Heart left ventricle (tissue), 13 donors: ENCODE results near the gene MCTP2.

Source experiments
- POLR2A ChIP-seq, 2 donors: fragments of 450-650 bp; IDR thresholded peaks; one replicate each; pipeline ENCODE4 v1.6.1; 2017; ENCODE audit warnings: antibody characterized with exemption in 2 of 2, mild to moderate bottlenecking in 2 of 2, moderate library complexity in 2 of 2
- TF ChIP-seq, protein P1 (sequence below), 12 donors: fragments of 200-600 bp; sonication (generic) in 4 of 12; IDR thresholded peaks; one replicate each; pipeline versions ENCODE4 v1.5.0 to v1.8.0; 2018 to 2022; ENCODE audit warnings: antibody characterized with exemption in 12 of 12, mild to moderate bottlenecking in 5 of 12
- donor health status: ischemic (EF 13 %, LVEDD 7.1; RV severe dilation, severe dysfunction).
- donor health status: DM: no; HTN: yes; CAD: no.
- donor health status: DM: no; HTN: no; CAD: no.
- donor health status: ischemic (EF 25% LVEDD 6.9; RV normal size, moderate dysfunction).
- donor health status: ischemic (EF 25% LVEDD 5.7; RV mildly dilated, moderate dysfunction).
- donor health status: ischemic (EF 35%, LVEDD 5.7; RV mildly dilated, moderate dysfunction).
- donor health status: nonischemic (EF 11% LVEDD 7.7; RV severe dilation, severe dysfunction).
- donor health status: DM: yes; HTN: yes; CAD: no.
- donor health status: PGD.
- donor health status: ischemic (EF 29% LVEDD 5.4; RV normal size, mild dysfunction).
- donor health status: nonischemic (EF 23%, LVEDD 6.1; RV moderate dilation, normal function).

DNA sequence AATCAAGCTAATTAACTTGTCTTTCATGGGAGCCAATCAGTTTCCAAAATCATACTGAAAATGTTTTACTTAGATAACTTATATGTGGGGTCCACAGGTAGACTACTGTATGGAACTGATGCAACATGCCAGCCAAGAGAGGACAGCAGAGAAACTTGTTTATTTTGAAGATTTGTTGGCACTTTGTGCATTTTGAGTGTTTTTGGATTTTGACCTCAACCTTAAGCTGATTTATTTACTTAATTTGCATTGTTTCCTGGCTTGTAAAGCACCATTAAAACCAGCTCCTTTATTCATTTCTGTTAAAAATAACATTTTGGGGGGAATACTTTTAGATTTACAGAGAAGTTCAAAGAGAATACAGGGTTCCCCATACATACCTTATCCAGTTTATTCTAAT is 166.6 kb downstream of the MCTP2 start:
- TF ChIP-seq, protein P1, sequence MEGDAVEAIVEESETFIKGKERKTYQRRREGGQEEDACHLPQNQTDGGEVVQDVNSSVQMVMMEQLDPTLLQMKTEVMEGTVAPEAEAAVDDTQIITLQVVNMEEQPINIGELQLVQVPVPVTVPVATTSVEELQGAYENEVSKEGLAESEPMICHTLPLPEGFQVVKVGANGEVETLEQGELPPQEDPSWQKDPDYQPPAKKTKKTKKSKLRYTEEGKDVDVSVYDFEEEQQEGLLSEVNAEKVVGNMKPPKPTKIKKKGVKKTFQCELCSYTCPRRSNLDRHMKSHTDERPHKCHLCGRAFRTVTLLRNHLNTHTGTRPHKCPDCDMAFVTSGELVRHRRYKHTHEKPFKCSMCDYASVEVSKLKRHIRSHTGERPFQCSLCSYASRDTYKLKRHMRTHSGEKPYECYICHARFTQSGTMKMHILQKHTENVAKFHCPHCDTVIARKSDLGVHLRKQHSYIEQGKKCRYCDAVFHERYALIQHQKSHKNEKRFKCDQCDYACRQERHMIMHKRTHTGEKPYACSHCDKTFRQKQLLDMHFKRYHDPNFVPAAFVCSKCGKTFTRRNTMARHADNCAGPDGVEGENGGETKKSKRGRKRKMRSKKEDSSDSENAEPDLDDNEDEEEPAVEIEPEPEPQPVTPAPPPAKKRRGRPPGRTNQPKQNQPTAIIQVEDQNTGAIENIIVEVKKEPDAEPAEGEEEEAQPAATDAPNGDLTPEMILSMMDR (IDR thresholded peaks at IDR 0.05): no peak
- no peak for TF ChIP-seq POLR2A (IDR thresholded peaks at IDR 0.05)
